SJSA1 (cell line): ENCODE measurements around the gene ERBB2. TPM values are rescaled to one million over a fixed set of nuclear protein-coding genes. Genes with fewer than 3 reads are reported as not detected.
"Not testable (repeated sequence)": the region's sequence is repeated elsewhere in the genome, so short reads cannot be mapped to it uniquely, and the experiment has no call there.

Experiments used
- DNase-seq, 2 experiments: peaks; one replicate each; pipeline ENCODE4 v3.0.0-alpha.2; 2015 to 2020; ENCODE audit warnings: low spot score in 2 of 2, low read depth in 1 of 2
- H3K27ac ChIP-seq: fragments of 250-450 bp; sonication (Bioruptor Pico); 2 replicates; pipeline ENCODE4 v1.5.1; 2020; ENCODE audit warnings: mild to moderate bottlenecking, moderate library complexity
- H3K27me3 ChIP-seq: fragments of 250-450 bp; sonication (Bioruptor Pico); replicated peaks from 2 replicates; pipeline ENCODE4 v1.5.1; 2020; ENCODE audit warnings: mild to moderate bottlenecking, moderate library complexity
- H3K36me3 ChIP-seq: fragments of 250-450 bp; sonication (Bioruptor Pico); 2 replicates; pipeline ENCODE4 v1.5.1; 2020; ENCODE audit warnings: mild to moderate bottlenecking
- H3K4me1 ChIP-seq: fragments of 250-450 bp; sonication (Bioruptor Pico); replicated peaks from 2 replicates; pipeline ENCODE4 v1.6.1; 2021; ENCODE audit warnings: mild to moderate bottlenecking
- H3K4me3 ChIP-seq: fragments of 250-450 bp; sonication (Bioruptor Pico); 2 replicates; pipeline ENCODE4 v1.5.1; 2020; ENCODE audit warnings: mild to moderate bottlenecking
- H3K9me3 ChIP-seq: fragments of 250-450 bp; sonication (Bioruptor Pico); replicated peaks from 2 replicates; pipeline ENCODE4 v1.5.1; 2020; ENCODE audit warnings: mild to moderate bottlenecking
- total RNA-seq: library from RNA; depleted of rRNA; stranded (reverse); fragments of >200 nt; shearing (Covaris generic); gene quantifications from 2 replicates; pipeline ENCODE4 v1.2.3, GENCODE V29; 2014

Gene ERBB2
- total RNA-seq, 1 experiment from 2014 or later = 26.8 TPM

DNA sequence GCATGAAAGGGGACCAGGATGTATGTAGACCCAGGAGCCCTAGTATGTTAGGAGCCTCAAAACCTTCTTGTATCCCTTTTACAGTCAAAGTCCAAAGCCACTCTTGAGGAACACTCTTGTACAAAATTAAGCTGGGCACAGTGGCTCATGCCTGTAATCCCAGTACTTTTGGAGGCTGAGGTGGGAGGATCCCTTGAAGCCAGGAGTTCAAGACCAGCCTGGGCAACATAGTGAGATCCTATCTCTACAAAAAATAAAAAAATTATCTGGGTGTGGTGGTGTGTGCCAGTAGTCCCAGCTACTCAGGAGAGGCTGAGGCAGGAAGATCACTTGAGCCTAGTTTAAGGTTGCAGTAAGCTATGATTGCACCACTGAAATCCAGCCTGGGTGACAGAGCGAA lies 26.1 kb downstream of the ERBB2 start:
- not testable (repeated sequence) for H3K4me1 ChIP-seq, H3K27ac ChIP-seq, H3K9me3 ChIP-seq, H3K27me3 ChIP-seq, DNase-seq, H3K4me3 ChIP-seq
- peaks cover 55% of the 10 kb centered on the region for H3K36me3 ChIP-seq

GRCh38 chr17:39726617-39727016 lies 26.8 kb downstream of the ERBB2 start:
- Histone ChIP-seq H3K36me3 (peaks cover 55% of the 10 kb centered on the region), H3K4me3 (no peak overlapping the region)

GRCh38 chr17:39727556-39727955 lies 27.7 kb downstream of the ERBB2 start:
- no peak for DNase-seq
- peaks cover 55% of the 10 kb centered on the region for H3K36me3 ChIP-seq
- H3K9me3 ChIP-seq = no peaks in the 10 kb centered on the region
- peaks cover 9% of the 10 kb centered on the region for H3K4me1 ChIP-seq
- no peak overlapping the region for H3K27ac ChIP-seq
- no peak overlapping the region for H3K4me3 ChIP-seq
- no peaks in the 10 kb centered on the region for H3K27me3 ChIP-seq

More at GRCh38 chr17:39726617-39727016, 26.8 kb downstream of the ERBB2 start:
- Histone ChIP-seq H3K27ac (no peak overlapping the region), H3K9me3 (no peaks in the 10 kb centered on the region), H3K27me3 (no peaks in the 10 kb centered on the region), H3K4me1 (peaks cover 9% of the 10 kb centered on the region)
- DNase-seq = no peak

DNA sequence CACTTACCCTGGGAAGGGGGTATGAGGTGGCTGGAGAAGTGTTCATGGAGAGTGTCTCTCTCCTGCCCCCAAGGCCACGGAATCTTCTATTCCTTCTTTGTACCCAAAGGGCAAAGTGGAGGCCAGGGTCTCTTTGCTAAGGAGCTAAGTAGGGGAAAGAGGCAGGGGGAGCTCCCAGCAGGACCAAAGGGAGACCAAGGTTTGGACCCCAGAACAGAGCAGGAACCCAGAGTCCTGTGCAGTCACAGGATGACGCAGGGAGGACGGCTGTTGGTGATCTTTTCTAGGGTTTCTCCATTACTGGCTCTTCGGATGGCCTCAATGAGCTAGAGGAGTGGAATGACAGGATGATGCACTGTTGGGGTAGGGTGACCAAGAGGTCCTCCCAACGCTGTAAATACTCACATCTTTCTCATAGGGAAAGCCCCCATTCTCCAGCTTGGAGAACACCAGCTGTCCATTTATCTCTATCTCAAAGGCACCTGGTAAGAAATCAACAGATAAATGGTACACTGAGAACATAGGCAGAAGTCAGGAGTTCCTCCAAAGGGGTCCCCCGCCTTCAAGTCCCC lies 29.5 kb downstream of the ERBB2 start:
- peaks cover 9% of the 10 kb centered on the region for H3K4me1 ChIP-seq
- H3K9me3 ChIP-seq = no peaks in the 10 kb centered on the region
- H3K27ac ChIP-seq = no peak overlapping the region
- H3K36me3 ChIP-seq = peaks cover 47% of the 10 kb centered on the region
- no peak for DNase-seq
- H3K4me3 ChIP-seq = peak overlapping the region; percentile 76
- H3K27me3 ChIP-seq = no peaks in the 10 kb centered on the region

DNA sequence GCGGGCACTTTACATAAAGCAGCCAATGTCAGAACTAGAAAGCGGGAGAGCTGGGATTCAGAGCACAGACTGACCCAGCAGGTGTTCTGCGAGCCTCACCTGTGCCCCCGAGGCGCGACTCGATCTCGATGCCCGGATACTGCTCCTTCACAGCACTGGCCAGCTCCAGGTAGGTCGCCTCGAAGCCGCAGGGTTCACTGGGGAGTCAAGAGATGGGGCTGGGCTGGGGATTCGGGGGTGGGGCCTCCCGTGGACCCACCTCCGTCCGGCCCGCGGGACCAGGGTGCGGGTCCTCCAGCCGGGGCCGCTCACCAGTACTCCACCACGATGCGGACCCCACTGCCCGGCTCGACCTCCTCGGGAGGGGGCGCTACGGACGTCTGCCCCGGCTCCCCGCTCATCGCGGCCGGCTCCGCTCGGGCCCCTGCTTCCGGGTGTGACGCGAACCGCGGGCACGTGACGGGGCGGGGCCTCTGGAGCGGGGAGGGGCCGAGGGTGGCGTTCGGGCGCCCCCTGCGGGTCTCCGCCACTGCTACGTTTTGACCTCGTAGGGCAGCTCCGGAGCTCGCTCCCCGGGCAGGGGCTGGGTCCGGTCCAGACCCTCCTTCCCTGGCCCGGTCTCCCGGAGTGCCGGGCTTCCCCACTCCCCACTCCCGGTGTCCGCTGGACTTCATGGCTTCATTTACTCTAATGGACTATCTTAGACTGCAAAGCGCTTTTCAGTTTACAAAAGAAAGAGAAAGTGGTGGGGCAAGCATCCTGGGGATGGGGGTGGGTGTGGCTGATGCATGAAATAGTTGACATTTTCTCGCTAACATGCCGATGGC lies 30.4 kb downstream of the ERBB2 start, which contains the start of gene MIEN1:
MIEN1 (minus strand) TSS at position 438 of the 827 bp plus-strand sequence; CDS start at position 401, 37 bp downstream.
- no peaks in the 10 kb centered on the region for H3K27me3 ChIP-seq
- peak within 1 kb of the TSS; percentile 76 for H3K4me3 ChIP-seq
- H3K27ac ChIP-seq = peak within 1 kb of the TSS; percentile 80
- peak; percentile 90 to 92 for DNase-seq
- H3K9me3 ChIP-seq = no peaks in the 10 kb centered on the region
- H3K36me3 ChIP-seq = peaks cover 37% of the 10 kb centered on the region
- H3K4me1 ChIP-seq = peaks cover 9% of the 10 kb centered on the region

- H3K4me3 ChIP-seq = no peak overlapping the region
- DNase-seq = no peak
- H3K27me3 ChIP-seq = no peaks in the 10 kb centered on the region
- H3K27ac ChIP-seq = no peak overlapping the region
- H3K9me3 ChIP-seq = no peaks in the 10 kb centered on the region
- peaks cover 24% of the 10 kb centered on the region for H3K36me3 ChIP-seq
- H3K4me1 ChIP-seq = peaks cover 16% of the 10 kb centered on the region
Observed at GRCh38 chr17:39732586-39732985, 32.7 kb downstream of the ERBB2 start.

DNA sequence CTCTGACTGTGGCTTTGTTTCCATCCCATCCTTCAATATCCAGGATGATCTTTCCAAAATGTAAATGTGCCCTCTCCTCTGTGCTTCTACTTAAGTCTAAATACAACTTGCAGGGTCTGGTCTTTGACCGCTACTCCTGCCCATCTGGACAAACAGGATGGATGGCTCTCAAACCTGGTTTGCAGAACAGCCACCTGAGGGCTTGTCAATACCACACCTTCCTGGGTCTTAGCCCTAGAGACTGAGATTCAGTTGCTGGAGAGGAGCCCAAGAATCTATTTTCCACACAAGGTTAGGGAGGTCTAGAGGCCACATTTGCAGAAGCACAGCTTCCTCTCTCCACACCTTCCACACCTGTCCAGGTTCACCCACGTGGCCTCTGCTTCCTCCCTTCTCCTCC lies 36.0 kb downstream of the ERBB2 start:
- H3K27me3 ChIP-seq = no peaks in the 10 kb centered on the region
- no peak for DNase-seq
- no peak overlapping the region for H3K27ac ChIP-seq
- no peaks in the 10 kb centered on the region for H3K9me3 ChIP-seq
- no peak overlapping the region for H3K4me3 ChIP-seq
- H3K36me3 ChIP-seq = no peaks in the 10 kb centered on the region
- peaks cover 18% of the 10 kb centered on the region for H3K4me1 ChIP-seq

GRCh38 chr17:39736319-39737165 lies 36.7 kb downstream of the ERBB2 start:
- no peaks in the 10 kb centered on the region for H3K9me3 ChIP-seq
- H3K36me3 ChIP-seq = no peaks in the 10 kb centered on the region
- DNase-seq = no peak
- H3K4me3 ChIP-seq = no peak overlapping the region
- peaks cover 21% of the 10 kb centered on the region for H3K4me1 ChIP-seq
- no peak overlapping the region for H3K27ac ChIP-seq
- no peaks in the 10 kb centered on the region for H3K27me3 ChIP-seq

- Histone ChIP-seq H3K4me3 (no peak overlapping the region), H3K9me3 (no peaks in the 10 kb centered on the region), H3K27ac (no peak overlapping the region), H3K27me3 (no peaks in the 10 kb centered on the region), H3K4me1 (peaks cover 21% of the 10 kb centered on the region), H3K36me3 (no peaks in the 10 kb centered on the region)
- no peak for DNase-seq
Observed at GRCh38 chr17:39737206-39737759, 37.4 kb downstream of the ERBB2 start.

DNA sequence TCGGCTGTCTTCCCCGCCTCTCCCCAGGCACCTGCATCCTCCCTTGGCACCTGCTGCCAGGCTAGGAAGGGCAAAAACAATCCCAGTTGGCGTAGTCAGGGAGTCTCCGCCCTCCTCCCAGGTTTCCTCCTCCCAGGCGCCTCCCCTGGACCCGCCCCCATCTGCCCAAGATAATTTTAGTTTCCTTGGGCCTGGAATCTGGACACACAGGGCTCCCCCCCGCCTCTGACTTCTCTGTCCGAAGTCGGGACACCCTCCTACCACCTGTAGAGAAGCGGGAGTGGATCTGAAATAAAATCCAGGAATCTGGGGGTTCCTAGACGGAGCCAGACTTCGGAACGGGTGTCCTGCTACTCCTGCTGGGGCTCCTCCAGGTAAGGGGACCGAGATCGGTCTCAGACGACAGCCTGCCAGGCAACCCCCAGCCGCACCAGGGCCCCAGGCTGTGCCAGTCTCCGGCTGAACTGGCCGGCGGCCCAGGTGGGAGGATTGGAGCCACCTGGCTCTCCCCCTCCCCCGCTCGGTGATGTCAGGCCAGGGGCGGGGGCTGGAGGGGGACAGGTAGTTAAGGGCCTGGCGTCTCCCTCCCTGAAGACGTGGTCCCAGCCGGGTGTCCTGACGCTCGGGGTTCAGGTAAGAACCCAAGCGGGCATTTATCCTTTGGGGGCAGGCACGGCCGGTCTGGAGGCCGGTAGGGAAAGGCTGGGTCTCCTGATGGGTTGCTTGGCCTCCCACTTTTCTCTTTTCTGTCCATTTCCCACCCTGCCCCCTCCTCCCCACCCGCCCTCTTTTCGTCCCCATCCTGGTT lies 38.1 kb downstream of the ERBB2 start, which contains the start of gene GRB7:
GRB7 (plus strand) TSS at position 179 of the 808 bp plus-strand sequence. CDS start 4,364 bp downstream, outside the sequence.
- H3K36me3 ChIP-seq = no peaks in the 10 kb centered on the region
- H3K4me3 ChIP-seq = no peak within 1 kb of the TSS
- no peaks in the 10 kb centered on the region for H3K9me3 ChIP-seq
- H3K27me3 ChIP-seq = no peaks in the 10 kb centered on the region
- peaks cover 21% of the 10 kb centered on the region for H3K4me1 ChIP-seq
- no peak within 1 kb of the TSS for H3K27ac ChIP-seq
- no peak for DNase-seq

- H3K4me3 ChIP-seq = no peak overlapping the region
Observed at GRCh38 chr17:39738568-39738901, 38.7 kb downstream of the ERBB2 start.

DNA sequence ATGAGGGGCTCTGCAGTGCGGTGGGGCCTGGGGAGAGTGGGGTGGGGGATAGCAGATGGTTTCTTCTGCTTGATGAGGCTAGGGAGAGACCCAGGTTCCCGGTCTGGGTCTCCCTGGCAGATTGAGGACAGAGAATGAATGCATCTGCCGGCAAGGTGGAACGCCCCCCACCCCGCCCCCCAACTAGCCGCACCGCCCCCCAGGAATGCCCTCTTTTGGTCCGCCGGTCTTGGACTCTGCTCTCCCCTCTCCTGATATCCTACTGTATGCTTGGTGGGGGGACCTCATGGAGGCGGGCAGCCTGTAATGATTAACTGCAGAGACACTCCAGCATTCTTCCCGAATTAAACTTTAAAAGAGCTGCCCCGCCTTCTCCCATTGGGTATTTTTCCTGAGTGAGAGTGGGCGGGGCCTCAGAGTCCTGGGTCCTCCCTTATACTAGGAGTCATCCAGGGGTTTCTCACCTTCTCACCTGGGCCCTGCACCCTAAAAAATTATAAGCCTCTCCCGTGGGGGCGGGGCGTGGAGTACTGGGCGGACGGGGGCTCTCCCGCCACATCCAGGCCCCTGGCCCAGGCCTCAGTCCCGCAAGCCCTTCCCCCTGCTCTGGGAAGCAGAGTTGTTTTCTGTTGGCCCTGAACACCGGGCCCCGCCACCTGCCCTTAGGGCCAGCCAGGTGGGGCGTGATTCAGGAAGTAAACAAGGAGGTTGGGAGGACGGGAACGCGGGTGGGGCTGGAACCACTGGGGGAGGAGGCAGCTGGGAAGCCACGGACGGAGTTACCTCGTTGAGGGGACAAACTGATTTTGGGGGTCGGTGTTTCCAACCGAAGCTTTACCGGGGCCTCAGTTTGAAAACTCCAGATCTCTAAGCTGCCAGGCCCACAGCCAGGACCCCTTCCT lies 39.4 kb downstream of the ERBB2 start:
- H3K9me3 ChIP-seq = no peaks in the 10 kb centered on the region
- no peak overlapping the region for H3K4me3 ChIP-seq
- H3K36me3 ChIP-seq = no peaks in the 10 kb centered on the region
- no peak for DNase-seq
- H3K27me3 ChIP-seq = no peaks in the 10 kb centered on the region
- H3K27ac ChIP-seq = no peak overlapping the region
- H3K4me1 ChIP-seq = peaks cover 21% of the 10 kb centered on the region

More at GRCh38 chr17:39738568-39738901, 38.7 kb downstream of the ERBB2 start:
- no peak overlapping the region for H3K27ac ChIP-seq
- no peaks in the 10 kb centered on the region for H3K9me3 ChIP-seq
- H3K4me1 ChIP-seq = peaks cover 21% of the 10 kb centered on the region
- H3K36me3 ChIP-seq = no peaks in the 10 kb centered on the region
- no peaks in the 10 kb centered on the region for H3K27me3 ChIP-seq
- DNase-seq = no peak
